ENCODE results near the gene SLC18A2. TPM values are rescaled to one million over a fixed set of nuclear protein-coding genes. Genes with fewer than 3 reads are reported as not detected.

SLC18A2 gene
- polyA plus RNA-seq, 3 donors, result 0.14 TPM; not detected in 2

DNA sequence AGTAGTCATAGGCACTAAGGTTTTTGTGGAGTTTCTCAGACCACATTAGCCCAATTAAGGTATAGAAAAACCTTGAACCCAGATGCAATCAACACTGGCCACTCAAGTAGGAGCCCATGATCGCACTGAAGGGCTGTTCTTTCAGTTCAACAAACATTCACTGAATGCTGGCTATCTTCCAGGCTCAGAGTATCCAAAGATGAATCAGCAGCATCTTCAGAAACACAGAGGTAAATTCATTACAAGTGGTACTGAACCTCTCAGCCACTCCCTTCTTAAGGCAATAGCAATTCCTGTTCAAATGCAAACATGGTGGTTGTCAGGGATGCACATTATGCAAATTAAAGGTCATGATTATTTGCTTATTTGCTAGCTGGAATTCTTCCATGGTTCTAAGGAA is 26.5 kb upstream of the SLC18A2 start:
- Mint-ChIP-seq H3K27me3 (ENCODE audit: low read depth in 3 of 3) (peaks cover 46 to 77% (median 49%) of the 10 kb centered on the region in 3 donors), H3K4me1 (peaks cover 15% of the 10 kb centered on the region), H3K9me3 (peaks cover 6 to 25% (median 16%) of the 10 kb centered on the region in 7 donors), H3K36me3 (no peaks in the 10 kb centered on the region), H3K27ac (no peak overlapping the region), H3K4me3 (no peak overlapping the region)
- Histone ChIP-seq H4K20me1 (ENCODE audit: insufficient read depth, low read length) (no peaks in the 10 kb centered on the region), H3K36me3 (replicated peaks in 1 of 2; ENCODE audit: control insufficient read depth in 1 of 2, insufficient read depth in 2 of 2, low read length in 2 of 2) (no peaks in the 10 kb centered on the region), H3K4me3 (replicated peaks in 1 of 3; ENCODE audit: low read depth in 2 of 3, low read length in 3 of 3) (no peak overlapping the region), H2AFZ (ENCODE audit: insufficient read depth, low read depth, low read length, poor library complexity, severe bottlenecking) (no peak overlapping the region), H3K4me2 (replicated peaks; ENCODE audit: extremely low read depth, low read length, poor library complexity, severe bottlenecking) (no peak overlapping the region), H3K4me1 (ENCODE audit: control insufficient read depth in 1 of 2, insufficient read depth in 2 of 2, low read length in 2 of 2) (peaks cover 12 to 14% of the 10 kb centered on the region in 2 donors), H3K9me3 (replicated peaks in 1 of 2; ENCODE audit: control insufficient read depth in 1 of 2, insufficient read depth in 1 of 2, low read length in 2 of 2) (peaks cover 3 to 6% of the 10 kb centered on the region in 2 donors), H3K27ac (ENCODE audit: low read depth in 1 of 2, low read length in 2 of 2) (no peak overlapping the region), H3K79me2 (ENCODE audit: insufficient read depth, low read length) (no peaks in the 10 kb centered on the region), H3K9ac (ENCODE audit: insufficient read depth, low read length, poor library complexity, severe bottlenecking) (no peak overlapping the region), H3K27me3 (ENCODE audit: control insufficient read depth in 2 of 2, insufficient read depth in 2 of 2, low read length in 2 of 2) (peaks cover 4 to 50% of the 10 kb centered on the region in 2 donors)
- intact Hi-C loops (cut with micrococcal nuclease), result no loop called here
- 78% methylated on average over 1 of the region's 1 CpG for WGBS (ENCODE audit: insufficient coverage)
- no peak for TF ChIP-seq CTCF (IDR thresholded peaks at IDR 0.05)
- DNase-seq, result no peak

DNA sequence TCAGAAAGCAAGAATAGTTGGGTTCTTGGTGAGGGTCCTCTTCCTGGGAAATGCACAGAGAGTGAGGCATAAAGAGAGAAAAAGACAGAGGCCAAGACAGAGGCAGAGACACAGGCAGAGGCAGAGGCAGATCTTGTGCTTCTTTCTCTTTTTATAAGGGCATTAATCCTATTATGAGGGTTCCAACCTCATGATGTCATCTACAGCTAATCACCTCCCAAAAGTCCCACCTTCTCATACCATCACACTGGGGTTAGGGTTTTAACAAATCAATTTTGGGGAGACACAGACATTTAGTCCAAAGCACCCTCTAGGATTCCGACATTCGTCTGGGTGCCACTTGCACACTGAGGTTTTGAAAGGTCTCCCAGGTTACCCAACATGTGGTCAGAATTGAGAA is 25.8 kb upstream of the SLC18A2 start:
- H3K9ac ChIP-seq (ENCODE audit: insufficient read depth, low read length, poor library complexity, severe bottlenecking), result no peak overlapping the region
- no peak for TF ChIP-seq CTCF (IDR thresholded peaks at IDR 0.05)
- Mint-ChIP-seq H3K27me3 (ENCODE audit: low read depth in 3 of 3) (peaks cover 43 to 78% (median 49%) of the 10 kb centered on the region in 3 donors), H3K27ac (no peak overlapping the region), H3K36me3 (no peaks in the 10 kb centered on the region), H3K4me3 (peak overlapping the region in 1 of 2 donors; percentile 55), H3K4me1 (peaks cover 15% of the 10 kb centered on the region), H3K9me3 (peaks cover 6 to 25% (median 15%) of the 10 kb centered on the region in 7 donors)
- intact Hi-C loops (cut with micrococcal nuclease), result loop anchor here (5.0 kb wide), 2 partner anchors 107 to 1027 kb away; no protein-coding TSS in a partner anchor
- no peak overlapping the region for H3K4me3 ChIP-seq (replicated peaks in 1 of 3; ENCODE audit: low read depth in 2 of 3, low read length in 3 of 3)
- no peaks in the 10 kb centered on the region for H4K20me1 ChIP-seq (ENCODE audit: insufficient read depth, low read length)
- peaks cover 3 to 6% of the 10 kb centered on the region in 2 donors for H3K9me3 ChIP-seq (replicated peaks in 1 of 2; ENCODE audit: control insufficient read depth in 1 of 2, insufficient read depth in 1 of 2, low read length in 2 of 2)
- WGBS (ENCODE audit: insufficient coverage), result 80% methylated on average over 2 of the region's 2 CpGs
- peaks cover 4 to 51% of the 10 kb centered on the region in 2 donors for H3K27me3 ChIP-seq (ENCODE audit: control insufficient read depth in 2 of 2, insufficient read depth in 2 of 2, low read length in 2 of 2)
- DNase-seq, result no peak
- no peak overlapping the region for H3K4me2 ChIP-seq (replicated peaks; ENCODE audit: extremely low read depth, low read length, poor library complexity, severe bottlenecking)
- no peaks in the 10 kb centered on the region for H3K36me3 ChIP-seq (replicated peaks in 1 of 2; ENCODE audit: control insufficient read depth in 1 of 2, insufficient read depth in 2 of 2, low read length in 2 of 2)
- no peak overlapping the region for H2AFZ ChIP-seq (ENCODE audit: insufficient read depth, low read depth, low read length, poor library complexity, severe bottlenecking)
- H3K27ac ChIP-seq (ENCODE audit: low read depth in 1 of 2, low read length in 2 of 2), result no peak overlapping the region
- no peaks in the 10 kb centered on the region for H3K79me2 ChIP-seq (ENCODE audit: insufficient read depth, low read length)
- H3K4me1 ChIP-seq (ENCODE audit: control insufficient read depth in 1 of 2, insufficient read depth in 2 of 2, low read length in 2 of 2), result peaks cover 12 to 14% of the 10 kb centered on the region in 2 donors
